K562 (cell line): Measurements from ENCODE around the gene NCKAP1. TPM values are rescaled to one million over a fixed set of nuclear protein-coding genes. Genes with fewer than 3 reads are reported as not detected.

Source experiments
- CEBPB ChIP-seq: fragments of 450-650 bp; IDR thresholded peaks from 2 replicates; pipeline ENCODE4 v1.6.1; 2016; ENCODE audit warnings: missing genetic modification characterization, missing compliant biosample characterization
- EHMT2 ChIP-seq: fragments of 450-650 bp; IDR thresholded peaks from 2 replicates; pipeline ENCODE4 v1.6.1; 2018; ENCODE audit warnings: antibody characterized with exemption
- MCM5 ChIP-seq: fragments of 450-650 bp; IDR thresholded peaks from 2 replicates; pipeline ENCODE4 v1.6.1; 2016; ENCODE audit warnings: low read depth
- PTRF ChIP-seq: fragments of 450-650 bp; IDR thresholded peaks from 2 replicates; pipeline ENCODE4 v1.6.1; 2016; ENCODE audit warnings: mild to moderate bottlenecking, missing genetic modification characterization, missing compliant biosample characterization
- RAD51 ChIP-seq: fragments of 450-650 bp; IDR thresholded peaks from 2 replicates; pipeline ENCODE4 v1.7.1; 2016; ENCODE audit warnings: low read depth, mild to moderate bottlenecking, borderline replicate concordance
- SMARCA4 ChIP-seq: fragments of 450-650 bp; IDR thresholded peaks from 2 replicates; pipeline ENCODE4 v1.6.1; 2016
- ZNF140 ChIP-seq: fragments of 250-450 bp; sonication (Bioruptor Pico); IDR thresholded peaks from 2 replicates; pipeline ENCODE4 v1.8.0; 2021; ENCODE audit warnings: moderate library complexity, mild to moderate bottlenecking, inconsistent platforms
- ZNF584 ChIP-seq: fragments of 200-800 bp; sonication (Bioruptor generic); IDR thresholded peaks from 2 replicates; pipeline ENCODE4 v1.6.1; 2016; ENCODE audit warnings: low read depth, mild to moderate bottlenecking, missing genetic modification characterization, missing compliant biosample characterization
- ZNF696 ChIP-seq: fragments of 250-450 bp; sonication (Bioruptor Pico); conservative IDR thresholded peaks from 2 replicates; pipeline ENCODE4 v1.4.0; 2020; ENCODE audit warnings: mild to moderate bottlenecking, moderate library complexity
- ZNF79 ChIP-seq: fragments of 250-450 bp; sonication (Bioruptor Pico); IDR thresholded peaks from 2 replicates; pipeline ENCODE4 v1.4.0; 2020; ENCODE audit warnings: low read depth, mild to moderate bottlenecking, moderate library complexity
- polyA plus RNA-seq, 8 experiments: library from polyadenylated mRNA; depleted of rRNA in 4 of 8; stranded (reverse) in 5 of 8; unstranded in 3 of 8; fragments of >200 nt; fragmentation: Nextera tagmentation in 2 of 8; fragmentation: Illumina TruSeq in 1 of 8; extraction: Ambion mirVana in 2 of 8; extraction: Trizol in 1 of 8; gene quantifications; 2 replicates each; pipeline versions ENCODE4 v1.2.1 to v1.2.3, GENCODE V29; 2011 to 2014; ENCODE audit warnings: inconsistent platforms in 1 of 8, missing spikeins in 1 of 8
- total RNA-seq, 7 experiments: library from RNA; depleted of rRNA in 6 of 7; stranded (reverse); fragments of >200 nt in 6 of 7; fragmentation: Illumina TruSeq in 2 of 7; extraction: Trizol in 2 of 7; gene quantifications; 2 replicates each; pipeline versions ENCODE4 v1.2.1 to v1.2.3, GENCODE V29; 2011 to 2021; ENCODE audit warnings: low replicate concordance in 1 of 7
- TF ChIP-seq, protein P1 (sequence below): fragments of 250-450 bp; sonication (Bioruptor Pico); IDR thresholded peaks from 2 replicates; pipeline ENCODE4 v1.8.0; 2021; ENCODE audit warnings: moderate library complexity, mild to moderate bottlenecking, inconsistent platforms
- TF ChIP-seq, protein P2 (sequence below): fragments of 450-650 bp; IDR thresholded peaks from 2 replicates; pipeline ENCODE4 v1.6.1; 2016; ENCODE audit warnings: low read depth
- TF ChIP-seq, protein P3 (sequence below): fragments of 450-650 bp; IDR thresholded peaks from 2 replicates; pipeline ENCODE4 v1.6.1; 2017; ENCODE audit warnings: mild to moderate bottlenecking, moderate library complexity
- TF ChIP-seq, protein P4 (sequence below): IDR thresholded peaks from 2 replicates; pipeline ENCODE4 v1.6.1; 2011; ENCODE audit not compliant: insufficient read length; ENCODE audit errors: extremely low read depth
- TF ChIP-seq, protein P5 (sequence below): fragments of 450-650 bp; IDR thresholded peaks from 2 replicates; pipeline ENCODE4 v1.6.1; 2018; ENCODE audit warnings: mild to moderate bottlenecking, low read depth; ENCODE audit not compliant: partially characterized antibody

The NCKAP1 gene
- total and polyA plus RNA-seq, 9 of the 15 experiments (the other 6 are each of a cell fraction or from before 2014, with no cell fraction given) = 34.0 to 153 (median 88.7) TPM

DNA sequence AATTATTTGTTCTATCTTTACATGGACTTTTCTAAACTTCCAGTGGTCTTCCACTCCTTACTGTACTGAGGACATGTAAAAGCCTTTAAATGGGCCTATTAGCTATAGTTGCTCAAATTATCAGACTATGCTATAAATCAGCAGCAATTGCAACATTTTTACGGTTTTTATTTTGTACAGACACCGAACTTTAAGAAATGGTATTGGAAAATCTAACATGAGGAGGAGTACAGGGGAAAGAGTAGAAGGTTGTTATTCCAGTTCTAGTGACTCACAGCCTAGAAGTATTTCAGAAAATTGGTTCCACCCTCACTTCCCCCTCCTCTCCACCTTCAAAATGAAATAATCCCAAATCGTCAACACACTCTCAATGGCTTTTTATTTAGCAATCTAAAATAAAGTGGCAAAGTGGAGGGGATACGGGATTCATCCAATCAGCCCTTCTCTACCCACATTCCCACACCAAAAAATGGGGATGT, 1.1 kb downstream of the NCKAP1 start (continued):
- TF ChIP-seq, protein P1, sequence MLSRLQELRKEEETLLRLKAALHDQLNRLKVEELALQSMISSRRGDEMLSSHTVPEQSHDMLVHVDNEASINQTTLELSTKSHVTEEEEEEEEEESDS = no peak
- TF ChIP-seq, protein P2, sequence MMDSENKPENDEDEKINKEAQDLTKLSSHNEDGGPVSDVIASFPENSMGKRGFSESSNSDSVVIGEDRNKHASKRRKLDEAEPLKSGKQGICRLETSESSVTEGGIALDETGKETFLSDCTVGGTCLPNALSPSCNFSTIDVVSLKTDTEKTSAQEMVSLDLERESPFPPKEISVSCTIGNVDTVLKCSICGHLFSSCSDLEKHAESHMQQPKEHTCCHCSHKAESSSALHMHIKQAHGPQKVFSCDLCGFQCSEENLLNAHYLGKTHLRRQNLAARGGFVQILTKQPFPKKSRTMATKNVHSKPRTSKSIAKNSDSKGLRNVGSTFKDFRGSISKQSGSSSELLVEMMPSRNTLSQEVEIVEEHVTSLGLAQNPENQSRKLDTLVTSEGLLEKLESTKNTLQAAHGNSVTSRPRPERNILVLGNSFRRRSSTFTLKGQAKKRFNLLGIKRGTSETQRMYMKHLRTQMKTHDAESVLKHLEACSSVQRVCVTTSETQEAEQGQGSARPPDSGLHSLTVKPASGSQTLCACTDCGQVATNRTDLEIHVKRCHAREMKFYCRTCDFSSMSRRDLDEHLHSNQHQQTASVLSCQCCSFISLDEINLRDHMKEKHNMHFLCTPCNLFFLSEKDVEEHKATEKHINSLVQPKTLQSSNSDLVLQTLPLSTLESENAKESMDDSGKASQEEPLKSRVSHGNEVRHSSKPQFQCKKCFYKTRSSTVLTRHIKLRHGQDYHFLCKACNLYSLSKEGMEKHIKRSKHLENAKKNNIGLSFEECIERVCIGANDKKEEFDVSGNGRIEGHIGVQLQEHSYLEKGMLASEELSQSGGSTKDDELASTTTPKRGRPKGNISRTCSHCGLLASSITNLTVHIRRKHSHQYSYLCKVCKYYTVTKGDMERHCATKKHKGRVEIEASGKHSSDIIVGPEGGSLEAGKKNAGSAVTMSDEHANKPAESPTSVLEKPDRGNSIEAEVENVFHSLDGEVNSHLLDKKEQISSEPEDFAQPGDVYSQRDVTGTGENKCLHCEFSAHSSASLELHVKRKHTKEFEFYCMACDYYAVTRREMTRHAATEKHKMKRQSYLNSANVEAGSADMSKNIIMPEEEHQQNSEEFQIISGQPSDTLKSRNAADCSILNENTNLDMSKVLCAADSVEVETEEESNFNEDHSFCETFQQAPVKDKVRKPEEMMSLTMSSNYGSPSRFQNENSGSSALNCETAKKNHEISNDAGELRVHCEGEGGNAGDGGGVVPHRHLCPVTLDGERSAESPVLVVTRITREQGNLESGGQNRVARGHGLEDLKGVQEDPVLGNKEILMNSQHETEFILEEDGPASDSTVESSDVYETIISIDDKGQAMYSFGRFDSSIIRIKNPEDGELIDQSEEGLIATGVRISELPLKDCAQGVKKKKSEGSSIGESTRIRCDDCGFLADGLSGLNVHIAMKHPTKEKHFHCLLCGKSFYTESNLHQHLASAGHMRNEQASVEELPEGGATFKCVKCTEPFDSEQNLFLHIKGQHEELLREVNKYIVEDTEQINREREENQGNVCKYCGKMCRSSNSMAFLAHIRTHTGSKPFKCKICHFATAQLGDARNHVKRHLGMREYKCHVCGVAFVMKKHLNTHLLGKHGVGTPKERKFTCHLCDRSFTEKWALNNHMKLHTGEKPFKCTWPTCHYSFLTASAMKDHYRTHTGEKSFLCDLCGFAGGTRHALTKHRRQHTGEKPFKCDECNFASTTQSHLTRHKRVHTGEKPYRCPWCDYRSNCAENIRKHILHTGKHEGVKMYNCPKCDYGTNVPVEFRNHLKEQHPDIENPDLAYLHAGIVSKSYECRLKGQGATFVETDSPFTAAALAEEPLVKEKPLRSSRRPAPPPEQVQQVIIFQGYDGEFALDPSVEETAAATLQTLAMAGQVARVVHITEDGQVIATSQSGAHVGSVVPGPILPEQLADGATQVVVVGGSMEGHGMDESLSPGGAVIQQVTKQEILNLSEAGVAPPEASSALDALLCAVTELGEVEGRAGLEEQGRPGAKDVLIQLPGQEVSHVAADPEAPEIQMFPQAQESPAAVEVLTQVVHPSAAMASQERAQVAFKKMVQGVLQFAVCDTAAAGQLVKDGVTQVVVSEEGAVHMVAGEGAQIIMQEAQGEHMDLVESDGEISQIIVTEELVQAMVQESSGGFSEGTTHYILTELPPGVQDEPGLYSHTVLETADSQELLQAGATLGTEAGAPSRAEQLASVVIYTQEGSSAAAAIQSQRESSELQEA = no peak
- TF ChIP-seq CEBPB (tag) (0 out of 2 replicates have a peak, but pooled peaks have one; percentile 9), ZNF696 (no peak), ZNF140 (no peak), RAD51 (no peak), ZNF79 (CRISPR knock-in tag) (no peak), ZNF584 (CRISPR knock-in tag) (no peak), PTRF (tag) (no peak), MCM5 (no peak), SMARCA4 (peak; percentile 53), EHMT2 (no peak)
- TF ChIP-seq, protein P3, sequence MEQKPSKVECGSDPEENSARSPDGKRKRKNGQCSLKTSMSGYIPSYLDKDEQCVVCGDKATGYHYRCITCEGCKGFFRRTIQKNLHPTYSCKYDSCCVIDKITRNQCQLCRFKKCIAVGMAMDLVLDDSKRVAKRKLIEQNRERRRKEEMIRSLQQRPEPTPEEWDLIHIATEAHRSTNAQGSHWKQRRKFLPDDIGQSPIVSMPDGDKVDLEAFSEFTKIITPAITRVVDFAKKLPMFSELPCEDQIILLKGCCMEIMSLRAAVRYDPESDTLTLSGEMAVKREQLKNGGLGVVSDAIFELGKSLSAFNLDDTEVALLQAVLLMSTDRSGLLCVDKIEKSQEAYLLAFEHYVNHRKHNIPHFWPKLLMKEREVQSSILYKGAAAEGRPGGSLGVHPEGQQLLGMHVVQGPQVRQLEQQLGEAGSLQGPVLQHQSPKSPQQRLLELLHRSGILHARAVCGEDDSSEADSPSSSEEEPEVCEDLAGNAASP = no peak
- TF ChIP-seq, protein P4, sequence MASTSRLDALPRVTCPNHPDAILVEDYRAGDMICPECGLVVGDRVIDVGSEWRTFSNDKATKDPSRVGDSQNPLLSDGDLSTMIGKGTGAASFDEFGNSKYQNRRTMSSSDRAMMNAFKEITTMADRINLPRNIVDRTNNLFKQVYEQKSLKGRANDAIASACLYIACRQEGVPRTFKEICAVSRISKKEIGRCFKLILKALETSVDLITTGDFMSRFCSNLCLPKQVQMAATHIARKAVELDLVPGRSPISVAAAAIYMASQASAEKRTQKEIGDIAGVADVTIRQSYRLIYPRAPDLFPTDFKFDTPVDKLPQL = no peak
- TF ChIP-seq, protein P5, sequence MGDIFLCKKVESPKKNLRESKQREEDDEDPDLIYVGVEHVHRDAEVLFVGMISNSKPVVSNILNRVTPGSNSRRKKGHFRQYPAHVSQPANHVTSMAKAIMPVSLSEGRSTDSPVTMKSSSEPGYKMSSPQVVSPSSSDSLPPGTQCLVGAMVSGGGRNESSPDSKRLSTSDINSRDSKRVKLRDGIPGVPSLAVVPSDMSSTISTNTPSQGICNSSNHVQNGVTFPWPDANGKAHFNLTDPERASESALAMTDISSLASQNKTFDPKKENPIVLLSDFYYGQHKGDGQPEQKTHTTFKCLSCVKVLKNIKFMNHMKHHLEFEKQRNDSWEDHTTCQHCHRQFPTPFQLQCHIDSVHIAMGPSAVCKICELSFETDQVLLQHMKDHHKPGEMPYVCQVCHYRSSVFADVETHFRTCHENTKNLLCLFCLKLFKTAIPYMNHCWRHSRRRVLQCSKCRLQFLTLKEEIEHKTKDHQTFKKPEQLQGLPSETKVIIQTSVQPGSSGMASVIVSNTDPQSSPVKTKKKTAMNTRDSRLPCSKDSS = no peak
